Measurements from ENCODE around the gene LTN1. TPM values are rescaled to one million over a fixed set of nuclear protein-coding genes. Genes with fewer than 3 reads are reported as not detected.

Gene LTN1
- total and polyA plus RNA-seq, 2 of the 13 experiments (the other 11 are each of a cell fraction or from before 2014, with no cell fraction given) = 6.7 to 24.6 TPM

DNA sequence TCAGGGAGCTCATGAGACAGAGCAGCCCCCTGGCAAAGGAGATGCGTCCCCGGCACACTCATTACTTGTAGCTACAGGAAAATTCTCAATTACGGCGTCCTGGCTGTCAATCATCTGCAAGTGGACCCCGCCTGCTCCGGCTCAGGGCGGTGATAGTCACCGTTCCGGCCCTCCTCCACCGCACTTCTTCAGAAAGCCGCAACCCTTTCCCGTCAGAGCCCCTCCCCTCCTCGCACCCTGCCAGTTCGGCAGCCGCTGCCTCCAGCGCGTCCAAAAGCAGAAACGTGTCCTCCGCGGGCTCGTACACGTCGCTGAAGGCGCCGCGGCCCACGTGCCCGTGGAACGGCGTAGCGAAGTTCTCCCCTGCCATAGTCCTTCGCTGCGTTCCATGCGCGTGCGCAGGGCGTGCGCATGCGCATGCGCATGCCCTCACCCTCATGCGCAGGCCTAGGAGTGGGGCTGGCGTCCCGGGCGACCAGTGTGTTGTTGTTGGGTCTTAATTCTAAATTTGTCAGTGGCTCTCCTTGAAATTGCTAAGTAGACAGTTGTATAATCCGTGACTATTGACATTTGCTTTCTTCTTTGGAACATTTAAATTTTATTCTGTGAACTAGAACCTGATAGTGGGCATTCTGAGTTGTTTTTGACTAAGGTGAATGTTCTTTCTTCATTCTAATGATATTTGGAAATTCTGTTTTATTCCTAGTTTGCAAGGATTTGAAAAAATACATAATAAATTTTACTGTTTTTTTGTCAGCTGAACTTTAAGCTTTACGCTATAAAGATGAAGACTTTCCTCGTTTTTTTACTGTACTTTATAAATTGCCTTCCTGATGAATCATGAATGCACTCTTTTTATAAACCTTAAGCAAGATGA lies 107.5 kb downstream of the LTN1 start (continued):
- TF ChIP-seq GZF1 (CRISPR knock-in tag; IDR thresholded peaks at IDR 0.05) (peak; percentile 89), ZNF256 (CRISPR knock-in tag; conservative IDR thresholded peaks at IDR 0.05) (peak; percentile 97), RORA (CRISPR knock-in tag; IDR thresholded peaks at IDR 0.05) (no peak), NFYB (CRISPR knock-in tag; IDR thresholded peaks at IDR 0.05) (peak; percentile 48; the same call in 1 of the 2 replicates), ZNF567 (CRISPR knock-in tag; IDR thresholded peaks at IDR 0.05; ENCODE audit: borderline replicate concordance) (peak; percentile 76; the same call in 1 of the 2 replicates), ZNF737 (CRISPR knock-in tag; IDR thresholded peaks at IDR 0.05; ENCODE audit: borderline replicate concordance) (0 out of 2 replicates have a peak, but pooled peaks have one; percentile 62), HNRNPUL1 (IDR thresholded peaks at IDR 0.05; ENCODE audit: low read depth, low read length) (no peak), IRF2 (CRISPR knock-in tag; IDR thresholded peaks at IDR 0.05) (peak; percentile 96), HCFC1 (IDR thresholded peaks at IDR 0.05; ENCODE audit: low read depth, low read length) (peak; percentile 25; the same call in 1 of the 2 replicates), SMAD3 (CRISPR knock-in tag; IDR thresholded peaks at IDR 0.05) (peak; percentile 81), SP2 (CRISPR knock-in tag; IDR thresholded peaks at IDR 0.05) (peak; percentile 53; the same call in 1 of the 2 replicates), ZNF652 (CRISPR knock-in tag; IDR thresholded peaks at IDR 0.05; ENCODE audit: borderline replicate concordance, low read depth) (no peak), WIZ (CRISPR knock-in tag; IDR thresholded peaks at IDR 0.05) (peak; percentile 94), CHD4 (IDR thresholded peaks at IDR 0.05; ENCODE audit: borderline replicate concordance, low read length) (no peak), MATR3 (CRISPR knock-in tag; IDR thresholded peaks at IDR 0.05) (no peak), SP5 (CRISPR knock-in tag; IDR thresholded peaks at IDR 0.05; ENCODE audit: borderline replicate concordance, low read depth) (peak; percentile 88), ARNTL (CRISPR knock-in tag; IDR thresholded peaks at IDR 0.05) (peak; percentile 95), U2AF2 (IDR thresholded peaks at IDR 0.05; ENCODE audit: low read depth, low read length) (no peak)
- TF ChIP-seq, protein P1, sequence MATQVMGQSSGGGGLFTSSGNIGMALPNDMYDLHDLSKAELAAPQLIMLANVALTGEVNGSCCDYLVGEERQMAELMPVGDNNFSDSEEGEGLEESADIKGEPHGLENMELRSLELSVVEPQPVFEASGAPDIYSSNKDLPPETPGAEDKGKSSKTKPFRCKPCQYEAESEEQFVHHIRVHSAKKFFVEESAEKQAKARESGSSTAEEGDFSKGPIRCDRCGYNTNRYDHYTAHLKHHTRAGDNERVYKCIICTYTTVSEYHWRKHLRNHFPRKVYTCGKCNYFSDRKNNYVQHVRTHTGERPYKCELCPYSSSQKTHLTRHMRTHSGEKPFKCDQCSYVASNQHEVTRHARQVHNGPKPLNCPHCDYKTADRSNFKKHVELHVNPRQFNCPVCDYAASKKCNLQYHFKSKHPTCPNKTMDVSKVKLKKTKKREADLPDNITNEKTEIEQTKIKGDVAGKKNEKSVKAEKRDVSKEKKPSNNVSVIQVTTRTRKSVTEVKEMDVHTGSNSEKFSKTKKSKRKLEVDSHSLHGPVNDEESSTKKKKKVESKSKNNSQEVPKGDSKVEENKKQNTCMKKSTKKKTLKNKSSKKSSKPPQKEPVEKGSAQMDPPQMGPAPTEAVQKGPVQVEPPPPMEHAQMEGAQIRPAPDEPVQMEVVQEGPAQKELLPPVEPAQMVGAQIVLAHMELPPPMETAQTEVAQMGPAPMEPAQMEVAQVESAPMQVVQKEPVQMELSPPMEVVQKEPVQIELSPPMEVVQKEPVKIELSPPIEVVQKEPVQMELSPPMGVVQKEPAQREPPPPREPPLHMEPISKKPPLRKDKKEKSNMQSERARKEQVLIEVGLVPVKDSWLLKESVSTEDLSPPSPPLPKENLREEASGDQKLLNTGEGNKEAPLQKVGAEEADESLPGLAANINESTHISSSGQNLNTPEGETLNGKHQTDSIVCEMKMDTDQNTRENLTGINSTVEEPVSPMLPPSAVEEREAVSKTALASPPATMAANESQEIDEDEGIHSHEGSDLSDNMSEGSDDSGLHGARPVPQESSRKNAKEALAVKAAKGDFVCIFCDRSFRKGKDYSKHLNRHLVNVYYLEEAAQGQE (IDR thresholded peaks at IDR 0.05; ENCODE audit: borderline replicate concordance in 1 of 2, low read depth in 1 of 2, low read length in 2 of 2) = peak in 1 of 2 experiments; percentile 51; a peak in 1 of 4 replicates
- TF ChIP-seq, protein P2, sequence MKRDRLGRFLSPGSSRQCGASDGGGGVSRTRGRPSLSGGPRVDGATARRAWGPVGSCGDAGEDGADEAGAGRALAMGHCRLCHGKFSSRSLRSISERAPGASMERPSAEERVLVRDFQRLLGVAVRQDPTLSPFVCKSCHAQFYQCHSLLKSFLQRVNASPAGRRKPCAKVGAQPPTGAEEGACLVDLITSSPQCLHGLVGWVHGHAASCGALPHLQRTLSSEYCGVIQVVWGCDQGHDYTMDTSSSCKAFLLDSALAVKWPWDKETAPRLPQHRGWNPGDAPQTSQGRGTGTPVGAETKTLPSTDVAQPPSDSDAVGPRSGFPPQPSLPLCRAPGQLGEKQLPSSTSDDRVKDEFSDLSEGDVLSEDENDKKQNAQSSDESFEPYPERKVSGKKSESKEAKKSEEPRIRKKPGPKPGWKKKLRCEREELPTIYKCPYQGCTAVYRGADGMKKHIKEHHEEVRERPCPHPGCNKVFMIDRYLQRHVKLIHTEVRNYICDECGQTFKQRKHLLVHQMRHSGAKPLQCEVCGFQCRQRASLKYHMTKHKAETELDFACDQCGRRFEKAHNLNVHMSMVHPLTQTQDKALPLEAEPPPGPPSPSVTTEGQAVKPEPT (CRISPR knock-in tag; IDR thresholded peaks at IDR 0.05; ENCODE audit: low read depth) = peak; percentile 98
- TF ChIP-seq, protein P3, sequence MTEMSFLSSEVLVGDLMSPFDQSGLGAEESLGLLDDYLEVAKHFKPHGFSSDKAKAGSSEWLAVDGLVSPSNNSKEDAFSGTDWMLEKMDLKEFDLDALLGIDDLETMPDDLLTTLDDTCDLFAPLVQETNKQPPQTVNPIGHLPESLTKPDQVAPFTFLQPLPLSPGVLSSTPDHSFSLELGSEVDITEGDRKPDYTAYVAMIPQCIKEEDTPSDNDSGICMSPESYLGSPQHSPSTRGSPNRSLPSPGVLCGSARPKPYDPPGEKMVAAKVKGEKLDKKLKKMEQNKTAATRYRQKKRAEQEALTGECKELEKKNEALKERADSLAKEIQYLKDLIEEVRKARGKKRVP (CRISPR knock-in tag; IDR thresholded peaks at IDR 0.05) = no peak; a peak in 1 of 4 replicates
- TF ChIP-seq, protein P4, sequence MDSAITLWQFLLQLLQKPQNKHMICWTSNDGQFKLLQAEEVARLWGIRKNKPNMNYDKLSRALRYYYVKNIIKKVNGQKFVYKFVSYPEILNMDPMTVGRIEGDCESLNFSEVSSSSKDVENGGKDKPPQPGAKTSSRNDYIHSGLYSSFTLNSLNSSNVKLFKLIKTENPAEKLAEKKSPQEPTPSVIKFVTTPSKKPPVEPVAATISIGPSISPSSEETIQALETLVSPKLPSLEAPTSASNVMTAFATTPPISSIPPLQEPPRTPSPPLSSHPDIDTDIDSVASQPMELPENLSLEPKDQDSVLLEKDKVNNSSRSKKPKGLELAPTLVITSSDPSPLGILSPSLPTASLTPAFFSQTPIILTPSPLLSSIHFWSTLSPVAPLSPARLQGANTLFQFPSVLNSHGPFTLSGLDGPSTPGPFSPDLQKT (CRISPR knock-in tag; IDR thresholded peaks at IDR 0.05; ENCODE audit: borderline replicate concordance) = peak; percentile 81; the same call in 1 of the 2 replicates

All from HepG2 (cell line).